Measurements from ENCODE around the gene OXGR1. TPM values are rescaled to one million over a fixed set of nuclear protein-coding genes. Genes with fewer than 3 reads are reported as not detected.
A peak's percentile ranks its signal among the peaks of the same experiment; 100 is the strongest.

Gene OXGR1
- total and polyA plus RNA-seq, 2 of the 8 experiments (the other 6 are each of a cell fraction or from before 2014, with no cell fraction given): 0.34 to 1.8 TPM

DNA sequence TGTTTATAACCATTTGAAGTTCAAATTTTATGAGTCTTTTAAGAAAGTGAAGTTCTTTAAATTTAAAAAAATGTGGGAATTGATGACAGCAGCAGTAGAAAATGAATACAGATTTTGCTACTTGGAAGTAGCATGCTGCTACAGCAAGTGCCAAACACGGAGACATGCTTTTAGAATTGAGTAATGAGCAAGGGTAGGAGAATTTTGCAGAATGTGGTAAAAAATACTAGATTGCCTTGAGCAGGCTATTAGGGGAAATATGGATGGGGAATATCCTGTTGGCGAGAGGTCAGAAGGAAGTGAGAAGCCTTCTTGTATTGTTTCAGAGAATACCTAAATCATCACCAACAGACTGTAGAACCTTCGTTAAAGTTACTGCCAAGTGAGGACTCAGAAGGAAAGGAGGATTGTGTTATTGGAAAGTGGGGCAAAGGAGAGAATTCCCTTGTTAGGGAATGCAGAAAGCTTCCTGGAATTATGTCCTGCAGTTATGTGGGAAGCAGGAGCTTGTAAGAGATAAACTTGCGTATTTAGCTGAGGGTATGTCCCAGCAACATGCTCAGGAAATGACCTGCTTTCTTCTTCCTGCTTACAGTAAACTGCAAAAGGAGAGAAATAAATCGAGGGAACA, 32.4 kb upstream of the OXGR1 start:
- H3K18ac ChIP-seq (ENCODE audit: extremely low read depth, low read length): no peak overlapping the region
- H2BK5ac ChIP-seq (ENCODE audit: low read depth, low read length): no peak overlapping the region
- H4K8ac ChIP-seq (ENCODE audit: extremely low read depth, insufficient read depth, low read length): no peak overlapping the region
- H3K27ac ChIP-seq (ENCODE audit: low read depth, low read length): no peak overlapping the region
- no peaks in the 10 kb centered on the region for H3K79me2 ChIP-seq (ENCODE audit: control insufficient read depth in 1 of 2, insufficient read depth in 2 of 2, low read length in 2 of 2)
- H2AK5ac ChIP-seq (ENCODE audit: low read depth, low read length): no peak overlapping the region
- no peak for FAIRE-seq
- H2BK120ac ChIP-seq (replicated peaks; ENCODE audit: low read depth, low read length): no peak overlapping the region
- H3K79me1 ChIP-seq (ENCODE audit: low read depth, low read length): no peaks in the 10 kb centered on the region
- CTCF ChIA-PET (ENCODE audit: partially characterized antibody): interaction anchor here (0.7 kb wide), 1 partner anchor 8 kb away, joined by 3 read pairs; no protein-coding TSS in a partner anchor
- no peaks in the 10 kb centered on the region for H4K20me1 ChIP-seq (replicated peaks in 1 of 2; ENCODE audit: control insufficient read depth in 1 of 2, insufficient read depth in 2 of 2, low read length in 2 of 2)
- 88% methylated on average over 5 of the region's 5 CpGs; no CpG with 5 or more reads in 1 of the 2 experiments for WGBS, 2 experiments (ENCODE audit: extremely low coverage in 1 of 2, insufficient coverage in 1 of 2, insufficient read length in 1 of 2, insufficient replicate concordance in 2 of 2, low coverage in 1 of 2, low lambda C conversion rate in 2 of 2, missing lambda C conversion rate in 1 of 2)
- H3K9me3 ChIP-seq (ENCODE audit: insufficient read depth in 2 of 2, low read depth in 1 of 2, low read length in 1 of 2): no peaks in the 10 kb centered on the region
- no peaks in the 10 kb centered on the region for H3K23me2 ChIP-seq (ENCODE audit: low read depth, low read length)
- no peak overlapping the region for H2BK12ac ChIP-seq (ENCODE audit: low read depth, low read length)
- no peak overlapping the region for H3K4ac ChIP-seq (replicated peaks; ENCODE audit: insufficient read length, low read depth, low read length)
- no peak overlapping the region for H3K14ac ChIP-seq (ENCODE audit: insufficient read length)
- no peaks in the 10 kb centered on the region for H3K36me3 ChIP-seq (ENCODE audit: control insufficient read depth in 2 of 4, insufficient read depth in 4 of 4, low read length in 3 of 4)
- no peak overlapping the region for H2BK20ac ChIP-seq (ENCODE audit: low read length)
- no peaks in the 10 kb centered on the region for H3K4me1 ChIP-seq (replicated peaks in 1 of 4; ENCODE audit: control insufficient read depth in 3 of 4, insufficient read depth in 4 of 4, low read length in 3 of 4)
- H3K56ac ChIP-seq (replicated peaks; ENCODE audit: insufficient read length, low read depth, low read length): no peak overlapping the region
- no peak overlapping the region for H3K23ac ChIP-seq (ENCODE audit: insufficient read length)
- TF ChIP-seq, protein P1, sequence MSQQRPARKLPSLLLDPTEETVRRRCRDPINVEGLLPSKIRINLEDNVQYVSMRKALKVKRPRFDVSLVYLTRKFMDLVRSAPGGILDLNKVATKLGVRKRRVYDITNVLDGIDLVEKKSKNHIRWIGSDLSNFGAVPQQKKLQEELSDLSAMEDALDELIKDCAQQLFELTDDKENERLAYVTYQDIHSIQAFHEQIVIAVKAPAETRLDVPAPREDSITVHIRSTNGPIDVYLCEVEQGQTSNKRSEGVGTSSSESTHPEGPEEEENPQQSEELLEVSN (IDR thresholded peaks at IDR 0.05): no peak
- no peak for TF ChIP-seq RBBP5 (IDR thresholded peaks at IDR 0.05; ENCODE audit: borderline replicate concordance, low read depth, low read length)
- TF ChIP-seq YY1 (IDR thresholded peaks at IDR 0.05; ENCODE audit: low read depth, low read length): no peak
- TF ChIP-seq, protein P2, sequence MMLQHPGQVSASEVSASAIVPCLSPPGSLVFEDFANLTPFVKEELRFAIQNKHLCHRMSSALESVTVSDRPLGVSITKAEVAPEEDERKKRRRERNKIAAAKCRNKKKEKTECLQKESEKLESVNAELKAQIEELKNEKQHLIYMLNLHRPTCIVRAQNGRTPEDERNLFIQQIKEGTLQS (IDR thresholded peaks at IDR 0.05; ENCODE audit: insufficient read depth, low read depth, low read length): no peak
- no peak for TF ChIP-seq BRCA1 (IDR thresholded peaks at IDR 0.05; ENCODE audit: low read depth, low read length)
- no peak overlapping the region for H3K9ac ChIP-seq (replicated peaks in 1 of 4; ENCODE audit: extremely low read depth in 1 of 4, low read depth in 3 of 4, low read length in 3 of 4)
- H4K5ac ChIP-seq (ENCODE audit: insufficient read length, low read depth, low read length): no peak overlapping the region
- H2BK15ac ChIP-seq (ENCODE audit: low read length): no peak overlapping the region
- no peak overlapping the region for H3K4me3 ChIP-seq (ENCODE audit: extremely low read depth in 1 of 4, insufficient read depth in 2 of 4, low read depth in 3 of 4, low read length in 4 of 4)
- H3K27me3 ChIP-seq (replicated peaks in 1 of 4; ENCODE audit: control insufficient read depth in 3 of 4, extremely low read depth in 1 of 4, insufficient read depth in 3 of 4, low read length in 3 of 4): no peaks in the 10 kb centered on the region
- H3K4me2 ChIP-seq (ENCODE audit: insufficient read depth in 1 of 2, low read depth in 2 of 2, low read length in 2 of 2): no peak overlapping the region
- POLR2A ChIA-PET (ENCODE audit: partially characterized antibody): no interaction called here
- H4K91ac ChIP-seq (replicated peaks; ENCODE audit: insufficient read length, low read length): no peak overlapping the region
- DNase-seq (ENCODE audit: low read depth in 1 of 2, low spot score in 2 of 2): no peak
- H2AFZ ChIP-seq (ENCODE audit: low read length): peak overlapping the region; percentile 51; the same call in 1 of the 2 replicates
